Stimulated activated CD4-positive, alpha-beta T cell treated with anti-CD3 and anti-CD28 coated beads, TNF-alpha, amount 100 ng/mL, for 24 hours (primary cell): ENCODE data around the gene FNBP1L.
"Not testable (repeated sequence)": the region's sequence is repeated elsewhere in the genome, so short reads cannot be mapped to it uniquely, and the experiment has no call there.

Source experiments
- DNase-seq, 3 experiments: peaks; one replicate each; pipeline ENCODE4 v3.0.0-alpha.2; 2020; ENCODE audit warnings: low read depth in 3 of 3

Gene FNBP1L

DNA sequence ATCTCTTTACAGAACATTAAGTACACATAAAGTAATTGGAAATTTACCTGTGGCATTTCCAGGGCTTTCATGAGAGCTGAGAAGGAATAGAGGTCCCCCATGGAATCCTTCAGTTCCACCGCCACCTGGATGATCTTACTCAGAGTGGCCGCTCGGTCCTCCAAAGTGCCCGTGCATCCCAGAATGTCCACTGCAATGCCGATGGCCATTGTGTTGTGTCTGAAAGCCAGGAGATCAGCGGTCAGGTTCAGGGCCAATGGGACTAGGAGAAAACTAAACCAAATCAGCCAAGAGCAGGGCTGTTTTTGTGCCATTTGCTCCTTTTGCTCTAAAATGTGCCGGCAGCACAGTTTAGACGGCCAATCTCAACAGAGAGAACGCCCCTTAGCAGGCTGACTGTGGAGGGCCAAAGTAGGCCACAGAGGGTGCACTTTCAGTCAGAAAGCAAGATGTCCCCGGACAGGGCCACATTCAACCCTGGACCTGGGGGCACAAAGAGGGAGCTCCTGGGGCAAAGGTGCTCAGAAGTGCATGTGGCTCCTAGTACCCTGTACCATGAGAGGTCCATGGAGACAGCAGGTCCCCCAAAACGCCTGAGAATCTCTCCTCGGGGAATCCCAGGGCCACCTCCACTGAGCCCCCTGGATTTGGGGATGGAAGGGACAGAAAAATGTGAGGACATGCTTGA, 123.8 kb downstream of the FNBP1L start:
- DNase-seq = no peak

DNA sequence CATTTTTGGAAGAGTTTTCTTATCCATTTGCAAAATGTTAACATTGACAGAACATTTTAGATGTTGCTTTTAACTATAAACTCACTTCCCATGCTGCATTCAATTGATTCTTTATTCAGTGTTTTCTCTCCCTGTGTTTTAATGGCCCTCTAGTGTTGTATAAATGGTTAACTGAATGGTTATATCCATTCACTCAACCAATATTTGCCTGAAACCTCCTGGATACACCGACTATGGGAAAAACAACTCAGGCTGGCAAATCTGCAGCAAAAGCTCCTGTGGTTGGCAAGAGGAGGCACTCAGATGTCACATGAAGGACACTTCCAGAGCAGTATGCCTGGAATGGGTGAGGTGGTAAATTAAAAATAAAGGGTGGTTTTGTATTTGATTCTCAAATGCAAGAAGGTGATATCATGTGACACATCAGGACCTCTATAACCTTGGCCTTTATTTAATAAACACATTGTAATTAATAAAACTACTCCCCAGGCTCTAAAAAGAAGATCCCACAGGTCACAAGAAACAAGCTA, 126.1 kb downstream of the FNBP1L start:
- DNase-seq = no peak

DNA sequence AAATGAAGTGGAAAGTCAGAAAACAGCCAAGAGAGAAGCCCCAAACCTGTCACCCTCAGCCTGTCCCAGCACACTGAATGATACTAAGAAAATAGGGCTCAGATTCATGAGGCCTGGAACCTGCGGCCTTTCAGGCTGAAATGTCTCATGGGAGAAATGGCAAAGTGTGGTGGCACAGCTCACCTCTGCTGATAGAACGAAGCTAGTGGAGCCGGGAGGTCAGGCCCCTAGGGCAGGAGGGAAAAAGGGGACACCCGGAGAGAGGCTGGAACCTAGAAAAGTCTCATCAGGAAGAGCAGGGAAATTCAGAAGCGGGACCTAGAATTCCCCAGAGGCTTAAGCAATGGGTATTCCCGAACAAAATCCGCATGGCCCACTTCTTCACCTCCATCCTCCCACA, 126.6 kb downstream of the FNBP1L start:
- no peak for DNase-seq

DNA sequence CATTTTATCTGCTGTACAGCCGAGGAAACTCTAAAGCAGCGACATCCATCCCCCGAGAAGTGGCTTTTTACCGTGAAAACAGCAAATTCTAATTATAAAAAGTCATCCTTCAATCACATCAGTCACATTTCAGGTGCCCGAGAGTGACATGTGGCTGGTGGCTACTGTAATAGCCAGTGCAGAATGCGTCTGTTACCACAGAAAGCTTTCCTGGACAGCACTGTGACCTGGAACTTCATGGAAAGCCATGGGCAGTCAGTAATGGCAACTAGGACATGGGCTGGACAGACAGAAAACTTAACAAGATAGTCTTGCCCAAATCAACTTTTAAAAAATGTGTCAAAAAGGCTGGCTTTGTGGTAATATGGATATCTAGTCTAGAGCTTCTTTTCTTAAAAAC, 127.1 kb downstream of the FNBP1L start:
- DNase-seq = no peak

DNA sequence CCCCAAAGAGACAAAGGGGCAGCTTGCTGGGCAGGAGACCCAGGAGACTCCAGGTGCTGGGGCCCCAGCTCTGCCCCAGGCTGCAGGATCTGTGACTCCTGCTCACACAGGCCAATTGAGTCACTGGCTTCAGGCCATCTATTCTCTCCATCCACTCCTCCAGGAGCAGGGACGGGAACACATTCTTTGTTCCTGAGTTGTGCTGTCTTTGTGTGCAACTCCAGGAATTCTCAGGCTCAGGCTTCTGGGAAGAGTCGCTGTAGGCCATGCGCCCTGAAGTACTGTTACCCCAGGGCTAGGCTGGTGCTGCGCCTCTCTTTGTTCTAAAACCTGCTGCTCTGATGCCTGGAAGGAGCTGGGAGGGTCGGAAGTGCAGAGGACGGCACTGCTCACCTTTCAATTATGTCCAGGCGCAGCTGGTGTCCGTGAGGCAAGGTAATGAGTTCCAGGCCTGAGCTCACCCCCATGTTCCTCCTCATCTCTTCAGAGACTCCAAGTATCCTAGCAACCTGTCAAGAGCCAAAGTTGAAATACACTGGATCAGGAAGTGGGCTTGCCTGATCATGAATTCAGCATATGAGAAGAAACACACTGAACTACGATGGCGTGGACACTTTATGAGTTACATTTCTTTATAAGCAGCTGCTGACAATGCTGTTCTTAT, 127.8 kb downstream of the FNBP1L start:
- DNase-seq = no peak

DNA sequence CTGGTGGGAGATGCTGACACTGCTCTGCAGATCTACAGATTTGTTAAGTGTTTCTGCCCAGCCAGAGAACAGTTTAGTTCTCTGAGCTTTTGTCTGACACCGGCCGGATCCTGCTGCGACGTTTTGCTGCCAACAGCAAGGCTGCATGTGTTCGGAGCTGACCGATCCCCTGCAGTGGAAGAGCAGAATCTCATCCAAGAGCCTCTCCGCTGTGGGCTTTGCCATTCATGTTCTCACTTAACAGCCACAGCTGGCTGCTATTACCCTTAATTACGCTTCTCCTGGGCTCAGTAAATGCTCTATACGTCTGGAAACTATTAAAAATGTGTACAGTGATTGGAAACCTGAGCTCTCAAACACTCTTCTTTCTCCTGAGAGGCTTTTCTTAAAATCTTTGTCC, 128.4 kb downstream of the FNBP1L start:
- no peak for DNase-seq

DNA sequence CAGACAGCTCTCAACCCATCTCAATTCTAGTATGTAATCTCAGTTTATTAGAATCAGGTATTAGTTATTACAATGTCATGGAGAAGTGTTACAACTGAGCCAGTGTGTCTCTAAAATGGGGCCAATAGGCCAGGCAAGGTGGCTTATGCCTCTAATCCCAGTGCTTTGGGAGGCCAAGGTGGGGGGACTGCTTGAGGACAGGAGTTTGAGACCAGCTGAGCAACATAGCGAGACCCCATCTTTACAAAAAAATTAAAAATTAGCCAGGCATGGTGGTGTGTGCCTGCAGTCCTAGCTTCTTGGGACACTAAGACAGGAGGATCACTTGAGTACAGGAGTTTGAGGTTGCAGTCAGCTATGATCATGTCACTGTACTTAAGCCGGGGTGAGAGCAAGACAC, 128.8 kb downstream of the FNBP1L start:
- no peak for DNase-seq

DNA sequence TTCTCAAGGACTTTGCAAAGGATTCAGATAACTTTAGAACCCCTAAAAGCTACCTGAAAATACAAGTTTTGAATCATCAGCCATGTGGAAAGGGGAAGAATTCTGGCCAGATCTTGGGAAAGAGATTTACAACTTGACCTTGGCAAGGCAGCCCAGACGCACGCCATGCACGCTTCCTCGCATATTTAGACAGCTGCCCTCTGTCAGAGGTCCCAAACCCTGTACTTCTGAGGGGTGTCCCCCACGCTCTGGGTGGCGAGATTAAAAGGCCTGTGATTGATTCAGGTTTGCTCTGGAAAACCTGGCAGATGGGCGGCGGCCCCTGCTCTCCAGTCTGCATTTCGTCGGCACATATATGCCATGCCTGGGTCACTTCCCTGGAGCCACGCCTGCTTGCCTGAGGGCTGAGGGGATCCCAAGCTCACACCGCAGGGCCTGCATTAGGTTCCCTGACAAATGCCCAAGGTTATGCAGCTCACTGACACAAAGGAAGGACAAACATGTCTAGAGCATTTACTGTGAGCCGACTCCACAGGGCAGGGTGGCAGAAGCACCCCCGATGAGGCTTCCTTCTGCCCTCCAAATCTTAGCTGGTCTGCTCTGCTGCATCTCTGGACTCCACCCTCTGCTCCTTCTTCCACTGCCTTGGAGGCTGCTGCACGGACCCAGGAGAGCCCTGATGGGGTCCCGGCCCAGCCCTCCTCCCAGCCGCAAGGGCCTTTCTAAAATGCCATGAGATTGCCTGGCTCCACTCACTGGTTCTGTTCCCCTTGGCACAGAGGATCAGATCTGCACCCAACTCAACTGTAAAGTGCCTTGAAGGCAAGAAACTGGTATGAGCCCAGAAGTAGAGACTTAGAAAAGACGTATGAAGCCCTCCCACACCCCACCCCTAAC, 129.9 kb downstream of the FNBP1L start:
- DNase-seq = no peak

DNA sequence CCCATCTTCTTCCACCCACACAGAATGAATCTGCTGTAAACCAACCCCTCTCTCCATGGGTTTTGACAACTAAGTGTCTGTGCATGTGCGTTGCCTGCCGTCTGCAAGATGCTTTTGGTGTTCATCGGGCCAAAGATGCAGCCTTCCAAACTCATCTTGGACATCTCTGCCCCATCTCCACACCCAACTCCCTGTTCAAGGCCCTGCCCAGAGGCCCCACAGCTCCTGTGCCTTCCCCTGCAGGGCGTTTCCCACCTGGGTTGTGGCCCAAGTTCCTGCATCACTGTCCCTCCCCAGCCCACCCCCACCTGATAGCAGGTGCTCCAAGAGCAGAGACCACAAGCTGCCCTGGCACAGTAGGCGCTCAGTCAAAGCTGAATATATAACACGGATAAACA, 130.5 kb downstream of the FNBP1L start:
- DNase-seq = no peak

DNA sequence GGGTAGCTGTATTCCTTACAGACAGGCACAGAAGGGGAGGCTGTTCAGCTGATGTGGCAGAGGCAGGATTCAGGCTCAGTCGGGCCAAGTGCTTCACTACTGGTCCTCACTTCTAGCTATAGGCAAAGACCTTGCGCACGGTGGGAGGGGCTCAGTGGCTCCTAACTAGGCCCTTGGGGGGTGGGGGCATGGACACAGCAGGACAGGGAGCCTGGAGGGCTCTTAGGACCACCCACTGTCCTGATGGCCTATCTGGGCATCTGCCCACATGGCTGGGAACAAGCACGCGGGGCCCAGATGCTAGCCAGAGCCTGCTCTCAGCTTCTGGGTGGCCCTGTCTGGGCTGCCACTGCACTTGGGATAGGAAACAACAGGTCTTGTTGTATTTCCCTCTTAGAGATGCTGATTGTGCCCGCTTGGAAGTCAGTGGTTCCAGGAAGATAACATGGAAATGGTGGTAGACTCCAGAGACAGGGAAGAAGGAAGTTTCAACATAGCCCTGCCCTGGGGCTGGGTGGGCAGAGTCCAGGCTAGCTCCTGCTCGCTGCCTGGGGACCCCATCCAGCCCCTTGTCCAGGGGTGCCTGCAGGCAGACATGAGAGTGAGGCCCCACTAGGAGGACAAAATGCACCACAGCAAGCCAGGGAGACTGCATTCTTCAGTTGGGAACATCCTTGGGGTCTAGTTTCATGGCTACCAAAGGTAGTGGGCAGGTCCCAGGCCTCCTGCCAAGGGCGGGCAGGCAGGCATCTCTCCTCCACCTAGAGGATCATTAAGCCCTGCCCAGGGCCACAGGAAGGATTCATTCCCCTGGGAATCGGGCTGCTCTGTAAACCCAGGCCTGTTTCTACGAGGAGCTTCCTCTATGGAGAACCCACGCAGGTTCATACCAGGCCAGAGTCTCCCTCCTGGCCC, 131.2 kb downstream of the FNBP1L start:
- DNase-seq = no peak

DNA sequence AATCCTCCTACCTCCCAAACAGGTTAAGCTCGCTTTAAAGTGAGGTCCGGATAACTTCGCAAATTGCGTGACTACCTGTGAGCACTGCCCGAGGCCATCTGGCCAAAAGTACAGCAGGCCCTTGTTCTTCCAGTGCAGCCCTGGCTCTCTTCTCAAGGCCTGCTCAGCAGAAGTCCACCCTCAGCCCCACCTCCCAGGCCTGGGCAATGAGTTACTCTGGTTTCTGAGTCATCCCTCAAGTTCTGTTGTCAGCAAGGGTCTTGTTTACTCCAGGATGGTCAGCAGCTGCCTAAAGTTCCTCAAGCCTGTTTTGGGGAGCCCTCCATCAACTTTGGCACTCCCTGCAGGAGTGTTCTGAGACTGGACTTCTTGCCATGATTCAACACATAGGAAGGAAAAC, 132.0 kb downstream of the FNBP1L start:
- no peak for DNase-seq

DNA sequence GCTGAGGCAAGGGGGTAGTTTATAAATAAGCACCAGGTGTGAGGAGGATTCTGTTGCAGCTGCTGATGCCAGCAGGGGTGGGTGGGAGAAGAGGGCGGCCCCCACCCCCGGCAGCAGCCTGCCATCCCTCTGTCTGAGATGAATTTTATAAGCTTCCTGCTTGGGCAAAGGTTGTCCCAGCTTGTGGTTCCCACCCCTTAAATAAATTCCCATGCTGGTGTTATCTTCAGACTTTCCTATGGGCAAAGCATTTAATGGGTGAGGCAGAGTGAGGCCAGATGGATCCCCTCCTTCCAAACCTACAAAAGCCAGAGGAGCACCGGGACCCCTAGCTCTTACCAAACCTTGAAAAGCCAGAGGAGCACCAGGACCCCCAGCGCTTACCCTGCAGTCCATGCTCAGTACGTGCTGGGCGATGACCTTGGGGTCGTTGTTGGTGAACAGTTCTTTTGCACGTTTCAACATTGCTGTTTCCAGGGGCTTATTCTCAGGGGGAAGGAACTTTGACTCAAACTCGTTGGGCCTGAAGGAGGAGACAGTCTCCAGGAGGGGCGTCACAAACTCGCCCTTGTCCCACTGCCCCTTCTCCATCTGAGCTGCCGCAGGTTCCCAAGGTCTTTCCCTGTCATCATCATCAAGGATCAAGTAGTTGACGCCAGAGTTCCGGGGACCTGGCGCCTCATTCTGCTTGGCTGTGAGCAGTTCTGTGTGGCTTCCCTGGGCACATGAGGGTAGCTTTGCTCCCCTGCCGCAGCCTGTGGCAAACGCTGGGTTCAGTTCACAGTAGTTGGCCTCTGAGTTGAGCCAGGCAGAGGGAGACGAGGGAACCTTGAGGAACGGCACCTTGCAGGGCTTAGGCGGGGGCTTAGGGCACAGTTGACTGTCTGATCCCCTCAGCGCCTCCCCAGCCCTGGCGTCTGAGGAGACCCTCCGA, 134.3 kb downstream of the FNBP1L start:
- DNase-seq = no peak

DNA sequence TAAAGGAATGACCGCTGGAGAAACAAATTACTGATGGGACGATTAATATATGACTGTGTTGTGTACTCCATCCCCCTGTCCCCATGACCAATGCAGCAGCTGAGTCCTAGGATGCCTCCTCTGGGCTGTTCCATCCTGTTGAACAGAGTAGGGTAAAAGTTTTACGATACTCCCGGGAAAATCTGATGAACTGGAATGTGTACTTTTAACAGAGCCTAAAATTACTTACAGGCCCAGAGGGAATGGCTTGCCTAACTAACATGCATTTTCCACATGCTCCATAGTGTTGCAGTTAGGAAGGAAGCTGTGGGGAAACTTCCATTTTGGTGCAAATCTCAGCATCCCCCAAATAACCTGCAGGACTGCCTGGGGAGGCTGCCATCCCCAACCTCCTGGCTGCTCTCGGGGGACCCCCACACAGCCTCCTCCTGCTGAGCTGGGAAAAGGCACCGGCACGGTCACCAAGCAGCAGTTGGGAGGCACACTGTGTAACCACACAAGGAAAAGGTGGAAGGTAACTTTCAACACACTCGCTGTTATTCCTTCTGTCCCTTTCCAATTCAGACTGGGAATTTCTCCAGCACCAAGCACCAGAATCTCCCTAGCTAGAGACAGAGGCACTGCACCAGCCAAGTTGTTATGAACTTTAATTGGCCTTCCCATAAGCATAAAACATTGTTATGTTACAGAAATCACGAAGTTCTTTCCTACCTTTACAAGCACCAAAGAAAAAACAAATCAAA, 136.5 kb downstream of the FNBP1L start:
- no peak for DNase-seq

DNA sequence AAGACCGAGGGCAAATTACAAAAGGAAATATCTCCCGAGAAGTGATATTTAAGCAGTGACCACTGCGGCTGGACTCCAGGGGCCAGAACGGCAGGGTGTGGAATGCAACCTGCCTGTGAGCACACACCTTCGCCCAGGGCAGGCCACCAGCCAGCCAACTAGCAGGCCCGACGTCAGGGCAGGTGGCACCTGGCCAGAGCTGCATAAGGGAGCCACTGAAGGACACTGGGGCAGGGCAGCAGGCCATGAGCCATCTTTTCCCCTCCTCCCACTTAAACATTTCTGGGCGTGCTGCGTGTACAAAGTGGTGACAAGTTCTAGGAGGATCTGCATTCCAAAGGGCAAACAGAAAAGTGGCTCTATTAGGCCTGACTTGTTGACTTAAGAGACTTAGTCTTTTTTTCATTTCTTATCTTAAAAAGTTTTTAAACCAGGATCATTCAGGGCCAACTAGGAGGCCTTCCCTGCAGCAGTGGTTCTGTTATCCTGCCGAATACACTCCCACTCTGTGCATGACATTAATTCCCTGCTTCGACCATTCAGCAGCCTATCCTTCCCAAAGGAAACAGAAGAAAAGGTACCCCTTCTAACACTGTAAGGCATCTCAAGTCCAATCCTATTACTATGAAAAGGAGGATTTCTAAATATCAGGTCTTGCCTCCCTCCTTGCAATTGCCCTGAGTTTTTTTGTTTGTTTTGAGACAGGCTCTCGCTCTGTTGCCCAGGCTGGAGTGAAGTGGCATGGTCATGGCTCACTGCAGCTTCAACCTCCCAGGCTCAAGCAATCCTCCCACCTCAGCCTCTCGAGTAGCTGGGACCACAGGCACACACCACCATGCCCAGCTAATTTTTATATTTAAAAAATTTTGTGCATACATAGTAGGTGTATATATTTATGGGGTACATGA, 137.4 kb downstream of the FNBP1L start:
- no peak for DNase-seq

DNA sequence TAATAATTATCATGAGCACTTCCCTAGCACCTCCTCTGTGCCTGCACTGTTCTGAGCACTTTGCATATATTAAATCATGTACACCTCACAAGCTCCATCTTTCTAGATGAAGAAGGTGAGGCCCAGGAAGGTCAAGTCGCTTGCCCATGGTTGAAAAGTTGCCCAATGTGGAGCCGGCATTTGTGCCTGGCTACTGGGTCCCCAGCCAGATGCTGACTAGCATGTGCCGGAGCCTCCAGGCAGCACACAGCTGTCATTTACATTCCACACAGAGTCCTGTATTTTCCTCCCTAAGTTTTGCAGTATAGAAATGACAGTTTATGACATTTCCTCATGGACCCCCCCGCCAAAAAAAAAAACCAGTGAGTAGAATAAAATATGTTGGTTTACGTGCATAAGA, 139.4 kb downstream of the FNBP1L start:
- DNase-seq = no peak

DNA sequence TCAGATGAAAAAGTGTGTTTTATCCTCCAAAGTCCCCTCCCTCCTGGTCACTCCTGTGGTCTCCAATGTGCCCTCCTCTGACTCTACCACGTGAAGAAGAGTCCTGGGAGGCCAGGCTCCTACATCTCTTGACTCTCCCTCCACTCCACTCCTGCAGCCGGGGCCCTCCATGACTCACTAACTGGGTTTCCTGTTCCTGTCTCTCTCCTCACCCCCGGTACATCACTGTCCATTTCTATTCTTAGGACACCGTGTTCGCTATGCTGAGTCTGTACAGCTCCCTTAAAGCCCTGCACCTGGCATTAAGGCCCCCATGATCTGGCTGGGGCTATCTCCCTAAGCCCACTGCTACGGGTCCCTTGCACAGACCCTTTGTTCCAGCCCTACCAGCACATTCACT, 140.3 kb downstream of the FNBP1L start:
- DNase-seq = no peak

DNA sequence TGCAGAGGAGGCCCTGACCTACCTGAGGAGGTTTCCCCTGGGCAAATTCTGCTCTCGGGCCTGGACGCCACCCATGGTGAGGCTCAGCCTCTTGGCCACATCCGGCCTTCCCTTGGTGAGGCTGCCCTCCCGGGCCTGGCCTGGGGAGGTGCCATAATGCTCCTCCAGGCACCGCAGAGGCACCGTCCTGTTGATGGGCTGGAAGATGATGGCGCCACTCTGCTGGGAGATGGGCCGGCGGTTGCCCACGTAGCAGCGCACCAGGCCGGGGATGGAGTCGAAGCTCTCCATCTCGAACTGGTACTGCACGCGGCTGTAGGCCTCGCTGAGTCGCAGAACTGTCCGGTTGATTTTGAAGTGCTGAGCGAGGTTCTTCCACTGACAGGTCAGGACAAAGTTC, 141.0 kb downstream of the FNBP1L start:
- DNase-seq = no peak

DNA sequence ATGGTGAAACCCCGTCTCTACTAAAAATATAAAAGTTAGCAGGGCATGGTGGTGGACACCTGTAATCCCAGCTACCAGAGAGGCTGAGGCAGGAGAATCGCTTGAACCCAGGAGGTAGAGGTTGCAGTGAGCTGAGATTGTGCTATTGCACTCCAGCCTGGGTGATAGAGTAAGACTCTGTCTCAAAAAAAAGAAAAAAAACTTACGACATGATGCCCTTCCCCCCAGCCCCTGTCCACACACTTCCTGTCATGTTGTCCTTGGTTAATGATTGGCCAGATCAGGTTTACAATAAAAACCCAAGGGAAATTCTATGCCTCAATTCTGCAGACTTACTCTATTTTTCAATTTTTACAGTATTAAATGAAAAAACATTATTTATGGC, 143.4 kb downstream of the FNBP1L start:
- not testable (repeated sequence) for DNase-seq
